A172 (cell line): ENCODE data around the gene ARHGAP36. TPM values are rescaled to one million over a fixed set of nuclear protein-coding genes. Genes with fewer than 3 reads are reported as not detected.

Source experiments
- DNase-seq: peaks from one replicate; pipeline ENCODE4 v3.0.0-alpha.2; 2015; ENCODE audit warnings: low spot score
- total RNA-seq: library from RNA; depleted of rRNA; stranded (reverse); fragments of >200 nt; shearing (Covaris generic); gene quantifications from 2 replicates; pipeline ENCODE4 v1.2.3, GENCODE V29; 2014; rRNA removed

ARHGAP36 gene, protein sequence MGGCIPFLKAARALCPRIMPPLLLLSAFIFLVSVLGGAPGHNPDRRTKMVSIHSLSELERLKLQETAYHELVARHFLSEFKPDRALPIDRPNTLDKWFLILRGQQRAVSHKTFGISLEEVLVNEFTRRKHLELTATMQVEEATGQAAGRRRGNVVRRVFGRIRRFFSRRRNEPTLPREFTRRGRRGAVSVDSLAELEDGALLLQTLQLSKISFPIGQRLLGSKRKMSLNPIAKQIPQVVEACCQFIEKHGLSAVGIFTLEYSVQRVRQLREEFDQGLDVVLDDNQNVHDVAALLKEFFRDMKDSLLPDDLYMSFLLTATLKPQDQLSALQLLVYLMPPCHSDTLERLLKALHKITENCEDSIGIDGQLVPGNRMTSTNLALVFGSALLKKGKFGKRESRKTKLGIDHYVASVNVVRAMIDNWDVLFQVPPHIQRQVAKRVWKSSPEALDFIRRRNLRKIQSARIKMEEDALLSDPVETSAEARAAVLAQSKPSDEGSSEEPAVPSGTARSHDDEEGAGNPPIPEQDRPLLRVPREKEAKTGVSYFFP
- not detected in 2 replicates for total RNA-seq

DNA sequence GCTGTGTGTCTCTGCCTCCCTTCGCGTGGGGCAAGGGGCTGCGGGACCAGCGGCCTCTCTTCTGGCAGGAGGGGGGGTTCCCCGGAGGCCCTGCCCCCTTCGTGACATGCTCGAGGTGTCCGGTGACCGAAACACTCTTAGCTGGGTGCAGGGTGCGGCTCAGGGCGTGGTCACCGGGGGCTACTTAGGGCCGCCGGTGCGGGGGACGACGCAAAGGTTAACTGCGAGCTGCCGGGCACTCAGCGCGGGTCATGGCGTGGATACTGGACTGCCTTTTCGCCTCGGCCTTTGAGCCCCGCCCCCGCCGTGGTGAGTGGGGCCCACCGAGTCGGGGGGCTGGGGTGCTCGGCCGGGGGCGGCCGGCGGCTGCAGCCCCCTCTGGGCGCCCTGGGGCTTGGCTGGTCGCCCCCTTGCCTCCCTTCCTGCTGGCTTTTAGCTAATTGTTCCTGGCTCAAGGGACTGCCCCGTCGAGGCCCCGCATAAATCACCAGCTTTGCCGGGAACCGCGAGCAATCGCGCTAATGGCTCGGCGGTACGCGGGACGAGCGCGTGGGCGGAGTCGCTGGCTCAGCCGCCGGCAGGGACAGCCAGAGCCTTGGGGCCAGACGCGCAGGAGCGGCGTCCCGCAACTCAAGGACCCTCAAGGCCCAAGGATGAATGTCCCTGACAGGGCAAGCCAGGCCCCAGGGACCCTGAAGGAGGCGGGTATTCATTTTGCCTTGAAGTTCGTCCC, at the start of gene ARHGAP36:
Gene ARHGAP36 (plus strand): TSS at position 211 of the 733 bp plus-strand sequence. CDS start 23,320 bp downstream, outside the sequence.
- DNase-seq: no peak

DNA sequence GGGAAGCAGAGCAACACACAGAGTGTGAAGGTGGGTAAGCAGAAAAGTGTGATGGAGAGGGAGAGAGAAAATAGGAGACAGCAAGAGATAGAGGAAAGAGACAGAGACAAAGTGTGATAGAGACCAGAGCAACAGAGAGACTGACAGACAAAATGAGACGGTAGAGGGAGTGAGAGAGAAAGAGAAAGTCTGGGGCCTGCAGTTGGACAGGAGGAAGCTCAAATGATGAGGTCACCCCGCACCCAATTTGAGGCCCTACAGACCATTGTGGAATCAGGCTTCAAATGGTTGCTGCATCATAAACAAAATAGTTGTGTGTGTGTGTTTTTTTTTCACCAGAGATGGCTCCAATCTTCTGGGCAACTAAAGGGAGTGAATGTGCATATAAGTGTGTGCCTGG, 48.0 kb upstream of the ARHGAP36 start:
- DNase-seq: no peak

DNA sequence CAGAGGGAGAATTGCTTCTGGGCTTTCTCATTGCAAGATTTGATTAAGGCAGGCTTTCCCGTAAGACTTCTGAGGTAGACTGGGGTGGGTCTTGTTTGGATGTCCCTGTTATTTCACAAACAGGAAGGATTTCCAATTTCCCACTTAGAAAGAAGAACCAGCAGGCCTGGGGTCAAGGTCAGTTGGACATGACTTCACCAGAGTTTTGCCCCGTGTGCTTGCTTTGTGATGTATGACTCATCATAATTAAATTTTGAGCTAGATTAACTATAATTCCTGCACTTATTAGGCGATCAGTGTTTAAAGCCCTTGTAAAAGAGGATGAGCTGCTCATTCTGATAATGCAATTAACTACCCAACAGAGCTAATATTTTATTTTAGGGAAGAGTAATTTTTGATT, 32.8 kb upstream of the ARHGAP36 start:
- no peak for DNase-seq

DNA sequence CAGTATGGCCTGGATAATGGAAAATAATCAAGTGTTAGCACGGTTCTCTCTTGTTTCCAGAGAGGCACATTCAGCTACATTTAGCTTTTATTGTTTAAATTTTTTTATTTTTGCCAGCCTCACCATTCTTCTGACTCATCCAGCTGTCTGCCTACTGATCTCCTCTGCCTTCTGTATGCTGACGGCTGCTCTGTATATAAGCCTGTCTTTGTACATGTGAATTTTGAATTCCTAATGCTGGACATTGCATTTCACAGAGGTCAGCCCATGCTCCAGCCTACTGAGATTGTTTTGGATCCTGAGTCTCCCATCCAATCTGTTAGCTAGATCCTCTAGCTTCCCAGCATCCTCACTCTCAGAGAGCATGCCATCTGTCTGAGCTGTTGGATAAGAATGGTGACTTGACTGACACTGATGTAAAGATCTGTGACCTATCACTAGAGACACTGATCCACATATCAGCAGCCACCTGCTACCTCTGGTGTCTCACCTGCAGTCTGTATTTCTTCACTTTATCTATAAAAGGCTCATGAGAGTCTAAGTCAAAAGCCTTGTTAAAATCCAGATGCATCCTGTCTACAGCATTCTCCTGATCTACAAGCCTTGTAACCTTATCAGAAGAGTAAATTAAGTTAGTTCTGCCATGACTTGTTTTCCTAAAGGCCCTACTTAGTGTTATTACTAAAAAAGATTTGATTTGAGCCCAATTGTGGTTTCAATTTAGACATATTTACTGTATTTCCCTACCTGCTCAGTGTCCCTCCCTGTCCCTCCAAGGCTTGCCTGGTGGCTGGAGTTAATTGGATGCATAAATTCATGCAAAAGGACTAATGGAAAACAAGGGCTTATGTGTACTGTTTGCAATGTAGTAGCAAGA, 25.6 kb upstream of the ARHGAP36 start:
- DNase-seq: no peak

DNA sequence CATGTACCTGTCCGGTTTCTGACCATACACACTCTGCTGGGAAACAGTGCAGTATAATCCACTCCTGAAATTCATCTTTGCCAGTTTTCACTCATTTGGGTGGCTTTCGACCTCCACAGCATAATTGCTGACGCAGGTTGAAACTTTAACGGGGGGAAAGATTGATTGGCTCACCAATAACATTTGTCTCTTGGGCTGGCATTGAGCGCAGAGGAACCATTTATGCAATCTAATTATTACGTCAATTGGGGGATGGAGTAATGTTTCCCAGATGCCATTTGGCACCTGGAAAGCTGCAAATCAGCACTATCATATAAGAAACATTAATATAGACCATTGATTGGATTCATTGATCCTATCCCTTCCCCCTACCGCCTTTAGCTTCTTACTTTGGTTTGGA, 24.1 kb upstream of the ARHGAP36 start:
- no peak for DNase-seq

DNA sequence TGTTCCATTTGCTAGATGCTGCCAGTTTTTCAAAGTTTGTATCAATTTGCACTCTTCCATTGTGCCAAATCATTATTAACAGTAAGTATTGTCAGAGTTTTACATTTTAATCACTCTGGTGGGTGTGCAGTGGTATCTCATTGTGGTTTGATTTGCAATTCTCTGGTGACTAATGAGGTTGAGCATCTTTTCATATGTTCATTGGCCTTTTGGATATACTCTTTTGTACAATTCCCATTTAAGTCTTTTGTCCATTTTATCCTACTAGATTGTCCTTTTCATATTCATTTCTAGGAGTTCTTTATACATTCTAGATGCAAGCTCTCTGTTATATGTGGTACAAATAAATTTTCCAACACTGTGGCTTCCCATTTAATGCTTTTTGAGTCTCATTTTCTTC, 17.4 kb upstream of the ARHGAP36 start:
- no peak for DNase-seq

DNA sequence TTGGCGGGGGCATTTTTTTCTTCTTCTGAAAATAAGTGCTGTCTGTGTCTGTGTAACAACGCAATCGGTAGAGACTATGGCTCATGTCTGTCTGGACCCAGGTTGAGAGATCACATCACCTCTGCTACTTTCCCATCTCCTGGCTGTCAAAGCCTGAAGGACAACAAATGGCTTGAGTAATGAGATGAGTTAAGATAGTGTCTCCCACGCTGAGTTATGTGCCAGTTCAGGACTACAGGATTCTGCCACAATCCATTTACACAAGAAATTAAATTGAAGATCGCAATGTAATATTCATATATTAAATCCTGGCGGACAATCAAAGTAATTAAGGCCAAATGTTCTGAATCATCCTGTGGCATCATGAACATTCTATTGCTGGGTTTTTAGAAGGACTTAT, 16.5 kb upstream of the ARHGAP36 start:
- no peak for DNase-seq

DNA sequence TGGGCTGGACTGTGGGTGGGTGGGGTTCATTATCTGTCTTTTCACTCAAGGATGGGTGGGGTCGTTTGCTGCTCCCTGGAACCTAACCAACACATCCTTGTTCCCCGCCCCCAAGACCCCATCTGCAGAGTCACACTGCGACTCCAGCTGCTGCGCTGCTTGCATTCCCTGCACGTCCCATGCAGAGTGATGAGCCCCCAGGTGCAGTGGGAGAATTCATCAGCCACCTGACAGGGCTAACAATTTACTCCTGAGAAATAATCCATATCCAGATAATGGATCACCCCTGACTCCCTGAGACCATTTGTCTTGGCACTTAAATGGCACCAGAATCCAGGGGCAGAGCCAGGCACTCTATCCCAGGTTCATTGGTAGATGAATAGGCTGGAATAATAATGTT, 12.4 kb upstream of the ARHGAP36 start:
- no peak for DNase-seq

DNA sequence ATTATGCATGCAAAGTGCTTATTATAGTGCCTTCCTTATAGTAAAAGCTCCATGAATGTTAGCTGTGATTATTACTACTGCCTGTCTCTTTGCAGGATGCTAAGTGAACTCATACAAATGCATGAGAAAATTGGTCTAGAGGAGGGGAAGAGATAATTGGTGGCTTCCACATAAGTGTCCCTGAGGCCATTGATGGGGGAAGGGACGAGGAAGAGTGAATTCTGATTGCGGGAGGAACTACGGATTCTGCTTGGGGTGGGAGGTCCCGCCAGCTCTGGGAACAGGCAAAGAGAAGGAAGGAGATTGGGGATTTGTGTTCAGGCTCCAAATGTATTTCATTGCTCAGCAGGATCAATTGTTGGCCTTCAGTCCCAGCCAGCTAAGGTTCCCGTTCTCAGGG, 11.6 kb upstream of the ARHGAP36 start:
- no peak for DNase-seq

DNA sequence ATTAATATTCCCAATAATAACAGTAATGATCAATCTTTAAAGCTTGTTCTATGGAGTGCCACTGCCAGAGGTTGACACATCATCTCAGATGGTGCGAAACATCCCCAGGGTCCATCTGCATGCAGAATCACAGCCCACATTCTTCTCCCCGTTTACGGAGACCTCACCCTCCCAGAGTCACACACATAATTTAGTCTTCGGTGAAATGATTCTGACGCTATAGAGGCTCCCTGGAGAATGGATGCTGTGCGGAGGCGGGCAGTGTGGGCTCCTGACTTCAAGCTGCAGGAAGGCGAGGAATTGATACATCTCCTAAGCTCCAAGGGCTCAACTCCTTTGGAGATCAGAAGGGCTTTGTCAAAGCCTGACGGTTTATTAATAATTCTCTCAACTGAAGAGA, 11.0 kb upstream of the ARHGAP36 start:
- no peak for DNase-seq

DNA sequence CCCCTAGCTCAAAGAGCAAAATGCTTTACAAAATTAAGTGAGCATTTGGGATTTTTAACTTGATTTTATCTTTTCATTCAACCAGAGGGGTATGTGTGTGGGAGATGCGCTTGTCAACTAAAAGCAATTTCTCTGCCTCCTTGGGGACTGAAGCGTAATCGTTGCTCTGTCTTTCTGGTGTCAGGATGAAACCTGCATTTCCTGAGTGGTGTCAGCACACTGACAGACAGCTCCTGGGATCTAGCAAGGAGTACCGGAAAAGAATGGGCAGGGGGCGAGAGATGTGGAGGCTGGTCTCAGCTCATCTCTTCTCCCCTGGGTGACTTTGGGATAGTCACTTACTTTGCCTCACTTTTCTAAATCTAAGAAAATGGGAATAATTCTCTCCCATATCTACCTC, 5.1 kb upstream of the ARHGAP36 start:
- DNase-seq: no peak

DNA sequence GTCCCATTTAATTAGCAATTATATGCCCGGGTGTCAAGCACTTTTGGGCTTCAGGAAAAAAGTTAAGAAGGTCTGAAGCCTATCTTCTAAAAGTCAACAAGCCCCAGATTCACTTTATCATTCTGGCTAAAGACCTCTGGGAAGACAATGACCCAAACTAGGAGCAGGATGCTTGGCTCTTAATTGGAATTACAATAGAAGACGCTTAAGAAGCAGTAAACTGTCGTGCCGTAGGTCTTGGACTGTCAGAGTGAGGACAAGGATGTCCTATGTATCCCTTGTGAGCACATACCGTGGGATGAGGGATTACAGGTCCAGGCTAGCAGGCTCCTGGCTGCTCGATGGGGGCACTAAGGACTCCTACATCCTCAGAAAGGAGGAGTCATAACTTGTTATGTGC, 3.2 kb upstream of the ARHGAP36 start:
- no peak for DNase-seq

DNA sequence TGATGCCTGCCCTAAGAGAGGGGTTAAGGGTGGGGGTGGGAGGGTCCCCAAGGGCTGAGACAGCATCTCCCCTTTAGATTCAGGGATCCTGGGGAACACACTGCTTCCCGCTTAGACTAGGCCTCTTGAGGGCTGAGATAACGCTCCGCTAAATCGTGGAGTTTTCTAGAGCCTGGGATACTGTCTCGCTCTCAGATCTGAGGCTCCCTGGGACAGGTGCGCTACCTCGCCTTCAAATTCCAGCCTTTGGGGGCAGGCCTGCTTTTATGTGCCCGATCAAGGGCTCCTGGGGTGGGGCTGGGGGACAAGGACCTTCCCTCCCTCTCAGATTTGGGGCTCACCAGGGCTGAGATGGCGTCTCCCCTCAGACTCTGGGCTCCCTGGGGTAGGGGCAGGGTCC, 440 bp upstream of the ARHGAP36 start:
- no peak for DNase-seq

DNA sequence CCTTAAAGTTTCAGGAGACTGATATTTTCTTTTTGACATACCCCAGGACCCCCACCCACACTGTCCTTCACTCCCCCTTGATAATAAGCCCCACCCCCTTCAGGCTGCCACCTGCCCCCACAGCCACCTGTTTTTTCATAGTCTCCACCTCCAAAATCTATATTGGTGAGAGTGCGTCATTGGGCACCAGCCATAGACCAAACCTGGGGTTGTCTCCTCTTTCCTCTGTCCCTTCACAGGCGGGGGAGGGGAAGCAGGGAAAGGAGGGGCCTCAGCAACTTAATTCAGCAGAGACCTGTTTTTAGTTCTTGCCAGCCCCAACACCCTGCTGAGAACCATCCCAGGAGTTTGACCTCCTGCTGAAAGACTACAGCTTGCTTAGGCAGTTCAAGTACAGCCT, 1.1 kb downstream of the ARHGAP36 start:
- DNase-seq: no peak

DNA sequence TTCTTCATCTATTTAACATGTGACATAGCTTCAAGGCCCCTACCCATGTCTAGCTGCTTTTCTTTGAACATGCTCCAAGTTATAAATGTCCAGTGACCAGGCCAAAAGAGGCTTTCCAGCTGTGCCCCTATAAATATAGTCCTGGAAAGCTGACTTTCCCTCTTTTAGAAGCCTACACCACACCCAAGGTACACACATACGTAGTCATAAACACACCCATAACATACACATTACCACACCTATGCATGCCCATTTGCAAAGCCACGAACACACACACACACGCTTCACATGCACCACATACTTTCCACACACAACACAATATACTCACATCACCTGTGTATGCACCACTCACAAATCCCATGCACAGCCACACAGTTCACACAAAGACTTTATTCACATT, 2.0 kb downstream of the ARHGAP36 start:
- DNase-seq: no peak

DNA sequence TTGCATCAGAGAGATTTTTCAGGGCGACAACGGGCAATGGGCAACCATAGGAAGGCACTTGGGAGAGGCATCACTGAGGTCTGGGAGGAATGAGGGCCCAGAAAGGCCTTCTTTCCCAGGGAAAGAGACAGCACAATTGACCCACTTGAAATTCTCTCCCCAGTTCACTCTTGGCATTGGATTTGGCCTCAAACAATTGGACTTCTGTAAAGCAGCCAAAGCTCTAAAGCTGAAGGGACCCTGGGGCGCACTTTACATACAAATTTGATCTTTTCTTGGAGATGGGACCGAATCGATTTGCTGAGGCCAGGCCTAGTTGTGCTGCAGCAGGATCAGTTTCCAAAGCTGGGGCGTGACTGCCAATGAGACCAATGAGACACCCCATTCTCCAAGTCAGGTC, 3.2 kb downstream of the ARHGAP36 start:
- no peak for DNase-seq

DNA sequence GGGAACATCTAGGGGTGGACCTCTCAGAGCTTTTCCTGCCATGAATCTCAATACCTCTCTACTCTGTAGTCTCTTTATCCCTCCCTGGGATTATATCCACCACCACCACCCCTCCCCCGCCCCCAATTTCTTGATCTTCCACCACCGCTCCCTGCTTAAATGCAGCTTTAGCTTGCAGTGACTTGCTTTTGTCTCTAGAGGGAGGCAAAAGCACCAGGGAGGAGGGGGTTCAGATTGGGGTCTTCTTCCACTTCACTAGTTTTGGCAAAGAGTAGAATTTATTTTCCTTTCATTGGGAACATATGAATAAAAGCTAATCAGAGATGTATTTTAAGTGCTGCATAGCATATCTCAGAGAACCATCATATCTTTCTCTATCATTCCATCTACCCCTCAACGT, 5.5 kb downstream of the ARHGAP36 start:
- DNase-seq: no peak

DNA sequence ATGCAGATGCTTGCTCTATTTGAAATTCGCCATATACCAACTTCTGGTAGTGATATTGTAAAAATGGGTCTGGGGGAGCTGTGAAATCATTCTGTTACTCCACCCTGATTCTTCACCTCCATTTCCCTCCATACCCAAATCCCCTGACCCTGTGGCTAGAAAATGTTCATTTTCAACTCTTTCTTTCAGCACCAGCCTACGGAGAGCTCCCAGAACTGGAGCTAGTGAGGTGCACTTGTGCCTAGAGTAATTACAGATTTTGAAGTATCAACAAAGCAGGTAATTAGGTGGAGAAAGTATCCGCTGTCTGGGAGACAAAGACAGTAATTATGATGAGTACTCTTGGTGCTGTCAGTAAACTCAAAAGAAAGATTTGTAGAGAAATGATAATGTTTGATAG, 8.1 kb downstream of the ARHGAP36 start:
- no peak for DNase-seq

DNA sequence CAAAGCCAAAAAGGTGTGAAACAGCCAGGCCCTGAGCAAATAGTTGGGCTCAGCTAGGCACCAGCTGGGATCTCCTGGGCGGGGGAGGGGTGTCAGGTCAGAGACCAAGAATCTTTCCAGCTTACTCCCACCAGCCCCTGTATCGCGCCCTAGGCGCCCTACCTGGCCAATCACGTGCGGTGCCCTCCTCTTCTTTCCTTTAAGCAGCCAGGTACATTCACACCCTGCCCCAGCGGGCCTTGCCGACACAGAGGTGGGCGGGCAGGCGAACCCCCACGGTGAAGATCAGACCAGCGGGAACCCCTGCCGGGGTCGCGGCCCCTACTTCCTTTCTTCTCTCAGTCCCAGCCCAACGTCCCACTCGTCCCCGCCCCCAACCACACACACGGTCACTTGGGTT, 9.1 kb downstream of the ARHGAP36 start:
- no peak for DNase-seq

DNA sequence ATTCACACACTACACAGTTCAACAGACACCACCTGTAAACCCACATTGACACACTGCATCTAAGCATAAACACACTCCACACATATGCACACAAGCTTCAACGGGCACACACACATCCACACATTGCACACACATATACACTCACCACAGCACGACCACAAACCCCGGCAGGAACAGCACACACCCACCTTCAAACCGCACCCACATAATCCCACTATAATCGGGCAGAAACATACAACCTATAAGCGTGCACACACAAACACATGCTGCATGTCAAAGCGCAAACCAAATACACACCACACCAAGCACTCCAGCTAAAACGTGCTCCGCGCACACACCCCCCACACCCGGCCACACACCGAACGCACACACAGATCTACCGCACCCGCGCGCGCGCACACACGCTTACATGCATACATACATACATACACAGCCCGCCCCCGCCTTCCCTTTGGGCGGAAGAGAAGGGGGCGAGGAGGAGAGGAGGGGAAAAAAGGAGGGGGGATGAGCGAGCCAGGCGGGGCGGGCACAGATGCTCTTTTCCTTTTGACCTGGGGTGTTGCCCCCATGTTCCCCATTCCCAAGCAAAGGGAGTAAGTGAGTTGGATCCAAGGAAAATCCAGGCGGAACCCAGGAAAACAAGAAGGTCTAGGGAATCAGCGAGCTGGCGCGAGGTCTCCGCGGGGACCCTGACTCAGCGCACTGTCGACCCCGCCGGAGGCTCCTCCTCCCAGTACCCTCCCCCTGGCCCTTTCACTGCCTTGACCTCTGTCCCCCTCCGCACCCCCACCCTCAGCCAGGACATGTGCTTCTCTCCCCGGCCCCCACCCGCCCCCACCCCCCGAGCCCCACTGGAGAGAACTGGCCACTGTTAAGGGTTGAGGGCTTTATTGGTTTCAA, 9.9 kb downstream of the ARHGAP36 start:
- no peak for DNase-seq
